Activated CD4-positive, alpha-beta T cell treated with anti-CD3 and anti-CD28 coated beads for 36 hours (primary cell): ENCODE data around the gene CCNK. TPM values are rescaled to one million over a fixed set of nuclear protein-coding genes. Genes with fewer than 3 reads are reported as not detected.
A peak's percentile ranks its signal among the peaks of the same experiment; 100 is the strongest.

Source experiments
- ATAC-seq: fragments of 200-7000 bp; cut with Tn5 transposase; one replicate; pipeline ENCODE4 v1.10.0; 2021; ENCODE audit warnings: mild to moderate bottlenecking, moderate library complexity
- CTCF ChIA-PET: fragments of 350-600 bp; sonication (Branson Sonifier 250); formaldehyde crosslinking; loops from one replicate; lab custom pipeline; 2021; ENCODE audit warnings: antibody characterized with exemption; lab: Charles Lee
- POLR2A ChIA-PET: fragments of 350-600 bp; sonication (Branson Sonifier 250); formaldehyde crosslinking; loops from one replicate; lab custom pipeline; 2021; ENCODE audit warnings: antibody characterized with exemption, inconsistent platforms; lab: Charles Lee
- DNase-seq: peaks from one replicate; pipeline ENCODE4 v3.0.0-alpha.2; 2020
- H3K27ac Mint-ChIP-seq: one replicate; pipeline ENCODE4 v1.8.0; 2021; ENCODE audit warnings: mixed read lengths
- H3K27me3 Mint-ChIP-seq: one replicate; pipeline ENCODE4 v1.8.0; 2021; ENCODE audit warnings: mixed read lengths
- H3K36me3 Mint-ChIP-seq: one replicate; pipeline ENCODE4 v1.8.0; 2021; ENCODE audit warnings: low read depth, mixed read lengths
- H3K4me1 Mint-ChIP-seq: one replicate; pipeline ENCODE4 v1.8.0; 2021; ENCODE audit warnings: mixed read lengths
- H3K4me3 Mint-ChIP-seq: one replicate; pipeline ENCODE4 v1.8.0; 2021; ENCODE audit warnings: mild to moderate bottlenecking, moderate library complexity, mixed read lengths
- H3K9me3 Mint-ChIP-seq: one replicate; pipeline ENCODE4 v1.8.0; 2021; ENCODE audit warnings: low read depth, mixed read lengths
- intact Hi-C, 2 experiments: fragments of 100-400 bp; cut with DNase I in 1 of 2; cut with micrococcal nuclease in 1 of 2; formaldehyde crosslinking; loops; one replicate each; pipeline versions ENCODE4 v1.14.2 to v1.15.1; 2022 to 2024; cut with DNase I, micrococcal nuclease
- total RNA-seq, 2 experiments: library from RNA; stranded (reverse); gene quantifications; one replicate each; pipeline ENCODE4 v1.2.3, GENCODE V29; 2021

CCNK gene
- total RNA-seq, 2 experiments from 2014 or later, result 93.7 to 96.2 TPM

- H3K4me3 Mint-ChIP-seq, result no peak overlapping the region
- ChIA-PET CTCF (no interaction called here), POLR2A (no interaction called here)
- no peaks in the 10 kb centered on the region for H3K9me3 Mint-ChIP-seq
- intact Hi-C loops, result no loop called here
- no peak overlapping the region for H3K27ac Mint-ChIP-seq
- DNase-seq (no peak), ATAC-seq (no peak)
- H3K36me3 Mint-ChIP-seq, result no peaks in the 10 kb centered on the region
- H3K4me1 Mint-ChIP-seq, result peaks cover 10% of the 10 kb centered on the region
- H3K27me3 Mint-ChIP-seq, result no peaks in the 10 kb centered on the region
Measured at GRCh38 chr14:99522025-99522401, 40.8 kb downstream of the CCNK start.

GRCh38 chr14:99522457-99522891, 41.3 kb downstream of the CCNK start:
- ATAC-seq (no peak), DNase-seq (no peak)
- ChIA-PET CTCF (no interaction called here), POLR2A (no interaction called here)
- Mint-ChIP-seq H3K9me3 (no peaks in the 10 kb centered on the region), H3K36me3 (no peaks in the 10 kb centered on the region), H3K4me3 (no peak overlapping the region), H3K27ac (no peak overlapping the region), H3K27me3 (no peaks in the 10 kb centered on the region), H3K4me1 (peaks cover 10% of the 10 kb centered on the region)
- intact Hi-C loops, result no loop called here

DNA sequence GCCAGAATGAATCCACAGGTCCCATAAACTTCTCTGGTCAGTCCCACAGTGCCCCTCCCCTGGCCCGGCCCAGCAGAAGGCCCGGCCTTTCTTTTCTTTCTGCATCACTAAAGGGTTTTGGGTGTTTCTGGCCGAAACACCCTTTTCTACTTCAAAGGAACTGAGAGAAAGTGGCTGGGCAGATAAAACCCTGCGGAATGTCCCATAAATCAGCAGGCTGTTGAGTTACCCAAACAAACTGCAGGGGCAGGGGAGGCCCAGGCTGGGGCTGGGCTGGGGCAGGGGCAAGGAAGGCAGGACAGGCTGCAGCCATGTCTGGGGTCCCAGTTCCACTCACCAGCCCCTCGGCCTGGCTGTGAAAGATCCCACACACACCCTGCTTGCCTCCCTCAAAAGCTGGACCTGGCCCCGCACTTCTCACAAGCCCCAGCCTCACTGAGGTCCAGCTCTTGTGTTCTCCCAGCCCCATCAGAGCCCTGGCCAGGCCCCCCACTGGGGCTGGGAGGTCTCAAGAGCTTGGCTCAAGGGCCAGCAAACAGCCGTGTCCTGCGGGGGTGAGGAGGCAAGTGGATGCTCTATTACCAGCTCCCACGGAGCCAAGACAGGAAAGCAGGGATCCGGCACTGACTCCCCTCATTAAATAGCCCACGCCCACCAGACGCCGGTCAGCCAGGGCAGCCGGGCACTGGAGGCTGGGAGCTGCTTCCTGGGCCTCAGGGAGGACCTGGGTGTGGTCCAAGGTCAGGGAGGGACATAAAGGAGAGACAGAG, 41.9 kb downstream of the CCNK start:
- ATAC-seq, result no peak
- no peak overlapping the region for H3K4me3 Mint-ChIP-seq
- H3K36me3 Mint-ChIP-seq, result no peaks in the 10 kb centered on the region
- intact Hi-C loops, result no loop called here
- DNase-seq, result no peak
- peaks cover 10% of the 10 kb centered on the region for H3K4me1 Mint-ChIP-seq
- H3K9me3 Mint-ChIP-seq, result no peaks in the 10 kb centered on the region
- ChIA-PET CTCF (no interaction called here), POLR2A (no interaction called here)
- H3K27me3 Mint-ChIP-seq, result no peaks in the 10 kb centered on the region
- H3K27ac Mint-ChIP-seq, result no peak overlapping the region

DNA sequence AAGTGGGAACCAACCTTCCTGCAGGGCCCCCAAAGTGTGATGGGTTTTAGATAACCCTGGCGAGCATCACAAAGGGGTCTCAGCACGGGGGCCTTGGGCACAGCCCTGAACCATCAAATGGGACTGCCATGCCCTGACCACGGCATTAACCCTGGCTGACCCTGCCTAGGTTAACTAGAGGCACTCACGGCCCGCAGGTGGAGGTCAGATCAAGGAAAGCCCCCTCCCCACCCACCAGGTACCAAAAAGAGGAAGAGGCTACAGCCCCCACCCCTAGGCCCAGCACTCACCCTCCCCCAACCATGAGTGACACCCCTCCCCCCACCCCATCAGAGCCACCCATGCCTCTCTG, 42.5 kb downstream of the CCNK start:
- ChIA-PET CTCF (no interaction called here), POLR2A (no interaction called here)
- Mint-ChIP-seq H3K4me3 (no peak overlapping the region), H3K36me3 (no peaks in the 10 kb centered on the region), H3K9me3 (no peaks in the 10 kb centered on the region), H3K27ac (no peak overlapping the region), H3K4me1 (peaks cover 10% of the 10 kb centered on the region), H3K27me3 (no peaks in the 10 kb centered on the region)
- no peak for ATAC-seq
- intact Hi-C loops, result no loop called here
- no peak for DNase-seq

GRCh38 chr14:99524091-99524661, 43.0 kb downstream of the CCNK start:
- Mint-ChIP-seq H3K27me3 (no peaks in the 10 kb centered on the region), H3K36me3 (no peaks in the 10 kb centered on the region), H3K27ac (no peak overlapping the region), H3K9me3 (no peaks in the 10 kb centered on the region), H3K4me1 (peaks cover 10% of the 10 kb centered on the region), H3K4me3 (no peak overlapping the region)
- no peak for DNase-seq
- ChIA-PET POLR2A (no interaction called here), CTCF (interaction anchor here (1.3 kb wide), 1 partner anchor 104 kb away, joined by 6 read pairs; no protein-coding TSS in a partner anchor)
- intact Hi-C loops, result no loop called here
- no peak for ATAC-seq

DNA sequence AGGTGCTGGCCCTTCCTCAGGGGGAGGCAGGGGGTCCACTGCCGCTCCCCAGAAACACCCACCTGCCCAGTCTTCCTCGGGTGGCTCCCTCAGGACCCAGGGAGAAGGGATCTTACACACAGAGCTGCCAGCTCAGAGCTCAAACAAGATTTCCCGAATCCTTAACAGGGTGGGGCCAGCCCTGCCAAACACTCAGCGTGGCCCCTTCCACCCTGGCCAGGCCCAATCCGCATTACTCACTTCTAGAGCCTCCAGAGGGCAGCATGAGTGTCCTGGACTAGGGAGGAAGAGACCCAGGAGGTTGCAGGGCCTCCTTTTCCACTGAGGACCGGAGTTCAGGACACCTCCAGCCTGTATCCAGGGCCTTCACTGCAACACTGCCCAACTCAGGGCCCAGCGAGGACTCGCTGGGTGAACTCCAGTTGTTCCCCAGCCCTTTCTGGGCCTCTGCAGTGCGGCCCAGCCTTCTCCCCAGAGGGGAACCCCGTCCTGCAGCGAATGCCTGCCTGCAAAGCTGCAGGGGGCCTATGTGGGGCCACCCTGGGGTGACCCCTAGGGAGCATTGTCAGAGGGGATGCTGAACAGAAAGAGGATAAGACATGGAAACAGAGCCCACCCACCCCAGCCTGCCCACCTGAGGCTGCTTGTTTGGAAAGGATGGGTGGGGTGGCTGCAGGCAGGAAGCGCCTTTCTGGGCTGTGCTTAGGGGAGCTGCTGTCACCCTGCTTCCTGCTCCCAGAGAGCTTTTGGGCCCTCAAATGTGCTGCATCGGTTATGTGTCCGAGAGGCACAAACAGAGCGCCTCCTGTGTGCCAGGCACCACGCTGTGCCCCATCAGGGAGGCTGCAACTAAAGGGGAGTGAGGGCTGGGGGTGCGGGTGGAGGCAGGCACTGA, 43.8 kb downstream of the CCNK start:
- POLR2A ChIA-PET, result no interaction called here
- CTCF ChIA-PET, result interaction anchor here (1.3 kb wide), 1 partner anchor 104 kb away, joined by 6 read pairs; no protein-coding TSS in a partner anchor
- H3K36me3 Mint-ChIP-seq, result no peaks in the 10 kb centered on the region
- H3K9me3 Mint-ChIP-seq, result no peaks in the 10 kb centered on the region
- DNase-seq (no peak), ATAC-seq (peak; percentile 54)
- intact Hi-C loops, result no loop called here
- H3K4me3 Mint-ChIP-seq, result no peak overlapping the region
- peak overlapping the region; percentile 63 for H3K27ac Mint-ChIP-seq
- H3K27me3 Mint-ChIP-seq, result no peaks in the 10 kb centered on the region
- peaks cover 10% of the 10 kb centered on the region for H3K4me1 Mint-ChIP-seq

- H3K36me3 Mint-ChIP-seq, result no peaks in the 10 kb centered on the region
- peaks cover 10% of the 10 kb centered on the region for H3K4me1 Mint-ChIP-seq
- no peak overlapping the region for H3K4me3 Mint-ChIP-seq
- H3K27ac Mint-ChIP-seq, result no peak overlapping the region
- no peak for DNase-seq
- intact Hi-C loops, result no loop called here
- ChIA-PET POLR2A (no interaction called here), CTCF (interaction anchor here (0.6 to 0.7 kb wide), 2 partner anchors 391 to 553 kb away, joined by 3 read pairs; no protein-coding TSS in a partner anchor)
- peak; percentile 54 for ATAC-seq
- H3K9me3 Mint-ChIP-seq, result no peaks in the 10 kb centered on the region
- no peaks in the 10 kb centered on the region for H3K27me3 Mint-ChIP-seq
Measured at GRCh38 chr14:99525699-99526080, 44.5 kb downstream of the CCNK start.

DNA sequence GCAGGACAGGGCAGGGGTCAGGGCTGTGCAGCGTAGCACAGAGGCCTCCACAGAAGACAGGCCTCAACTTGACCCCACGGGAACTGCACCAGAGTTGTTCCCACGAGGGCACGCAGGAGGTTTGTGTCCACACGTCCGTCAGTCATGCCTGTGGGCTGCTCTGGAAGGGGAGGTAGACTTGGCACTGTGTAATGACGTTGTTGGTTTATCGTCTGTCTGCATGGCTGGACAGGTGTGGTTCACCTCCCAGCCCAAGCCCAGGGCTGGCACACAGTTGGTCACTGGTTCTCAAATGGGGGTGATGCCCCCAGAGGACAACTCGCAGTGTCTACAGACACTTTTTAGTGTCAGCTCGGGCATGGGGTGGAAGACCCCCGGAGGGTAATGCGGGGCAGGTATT, 45.8 kb downstream of the CCNK start:
- H3K27ac Mint-ChIP-seq, result no peak overlapping the region
- CTCF ChIA-PET, result no interaction called here
- ATAC-seq, result no peak
- no peaks in the 10 kb centered on the region for H3K27me3 Mint-ChIP-seq
- no peak for DNase-seq
- H3K36me3 Mint-ChIP-seq, result no peaks in the 10 kb centered on the region
- peaks cover 10% of the 10 kb centered on the region for H3K4me1 Mint-ChIP-seq
- no peak overlapping the region for H3K4me3 Mint-ChIP-seq
- intact Hi-C loops, result no loop called here
- POLR2A ChIA-PET, result no interaction called here
- H3K9me3 Mint-ChIP-seq, result no peaks in the 10 kb centered on the region

GRCh38 chr14:99527427-99528076, 46.3 kb downstream of the CCNK start:
- Mint-ChIP-seq H3K4me3 (no peak overlapping the region), H3K27me3 (no peaks in the 10 kb centered on the region), H3K27ac (no peak overlapping the region), H3K4me1 (peaks cover 10% of the 10 kb centered on the region), H3K9me3 (no peaks in the 10 kb centered on the region), H3K36me3 (no peaks in the 10 kb centered on the region)
- CTCF ChIA-PET, result no interaction called here
- POLR2A ChIA-PET, result interaction anchor here (0.7 kb wide), 1 partner anchor 1285 kb away, joined by 3 read pairs; no protein-coding TSS in a partner anchor
- ATAC-seq (no peak), DNase-seq (no peak)
- intact Hi-C loops, result no loop called here

GRCh38 chr14:99529899-99530298, 48.7 kb downstream of the CCNK start:
- peaks cover 6% of the 10 kb centered on the region for H3K4me1 Mint-ChIP-seq
- intact Hi-C loops, result no loop called here
- H3K9me3 Mint-ChIP-seq, result no peaks in the 10 kb centered on the region
- ChIA-PET POLR2A (no interaction called here), CTCF (no interaction called here)
- H3K36me3 Mint-ChIP-seq, result no peaks in the 10 kb centered on the region
- no peak overlapping the region for H3K4me3 Mint-ChIP-seq
- ATAC-seq (no peak), DNase-seq (no peak)
- no peaks in the 10 kb centered on the region for H3K27me3 Mint-ChIP-seq
- no peak overlapping the region for H3K27ac Mint-ChIP-seq

- no peaks in the 10 kb centered on the region for H3K4me1 Mint-ChIP-seq
- no peaks in the 10 kb centered on the region for H3K36me3 Mint-ChIP-seq
- ATAC-seq (no peak), DNase-seq (no peak)
- no peak overlapping the region for H3K4me3 Mint-ChIP-seq
- no peaks in the 10 kb centered on the region for H3K27me3 Mint-ChIP-seq
- ChIA-PET POLR2A (no interaction called here), CTCF (interaction anchor here (1.4 kb wide), 1 partner anchor 11 kb away, joined by 3 read pairs; no protein-coding TSS in a partner anchor)
- H3K9me3 Mint-ChIP-seq, result no peaks in the 10 kb centered on the region
- H3K27ac Mint-ChIP-seq, result no peak overlapping the region
- intact Hi-C loops, result no loop called here
Measured at GRCh38 chr14:99530407-99531155, 49.4 kb downstream of the CCNK start.
